GM12801 (cell line): ENCODE results near the gene PPM1A.

Experiments used
- TF ChIP-seq, protein P1 (sequence below): IDR thresholded peaks from one replicate; pipeline ENCODE4 v1.5.1; 2011; ENCODE audit warnings: control low read depth; ENCODE audit not compliant: insufficient read length; ENCODE audit errors: extremely low read depth

Gene PPM1A

GRCh38 chr14:60241091-60241490 is 7.9 kb upstream of the PPM1A start:
- TF ChIP-seq, protein P1, sequence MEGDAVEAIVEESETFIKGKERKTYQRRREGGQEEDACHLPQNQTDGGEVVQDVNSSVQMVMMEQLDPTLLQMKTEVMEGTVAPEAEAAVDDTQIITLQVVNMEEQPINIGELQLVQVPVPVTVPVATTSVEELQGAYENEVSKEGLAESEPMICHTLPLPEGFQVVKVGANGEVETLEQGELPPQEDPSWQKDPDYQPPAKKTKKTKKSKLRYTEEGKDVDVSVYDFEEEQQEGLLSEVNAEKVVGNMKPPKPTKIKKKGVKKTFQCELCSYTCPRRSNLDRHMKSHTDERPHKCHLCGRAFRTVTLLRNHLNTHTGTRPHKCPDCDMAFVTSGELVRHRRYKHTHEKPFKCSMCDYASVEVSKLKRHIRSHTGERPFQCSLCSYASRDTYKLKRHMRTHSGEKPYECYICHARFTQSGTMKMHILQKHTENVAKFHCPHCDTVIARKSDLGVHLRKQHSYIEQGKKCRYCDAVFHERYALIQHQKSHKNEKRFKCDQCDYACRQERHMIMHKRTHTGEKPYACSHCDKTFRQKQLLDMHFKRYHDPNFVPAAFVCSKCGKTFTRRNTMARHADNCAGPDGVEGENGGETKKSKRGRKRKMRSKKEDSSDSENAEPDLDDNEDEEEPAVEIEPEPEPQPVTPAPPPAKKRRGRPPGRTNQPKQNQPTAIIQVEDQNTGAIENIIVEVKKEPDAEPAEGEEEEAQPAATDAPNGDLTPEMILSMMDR, result no peak

- TF ChIP-seq, protein P1, result no peak
These were observed 6.6 kb upstream of the PPM1A start for GRCh38 chr14:60242429-60242828.

DNA sequence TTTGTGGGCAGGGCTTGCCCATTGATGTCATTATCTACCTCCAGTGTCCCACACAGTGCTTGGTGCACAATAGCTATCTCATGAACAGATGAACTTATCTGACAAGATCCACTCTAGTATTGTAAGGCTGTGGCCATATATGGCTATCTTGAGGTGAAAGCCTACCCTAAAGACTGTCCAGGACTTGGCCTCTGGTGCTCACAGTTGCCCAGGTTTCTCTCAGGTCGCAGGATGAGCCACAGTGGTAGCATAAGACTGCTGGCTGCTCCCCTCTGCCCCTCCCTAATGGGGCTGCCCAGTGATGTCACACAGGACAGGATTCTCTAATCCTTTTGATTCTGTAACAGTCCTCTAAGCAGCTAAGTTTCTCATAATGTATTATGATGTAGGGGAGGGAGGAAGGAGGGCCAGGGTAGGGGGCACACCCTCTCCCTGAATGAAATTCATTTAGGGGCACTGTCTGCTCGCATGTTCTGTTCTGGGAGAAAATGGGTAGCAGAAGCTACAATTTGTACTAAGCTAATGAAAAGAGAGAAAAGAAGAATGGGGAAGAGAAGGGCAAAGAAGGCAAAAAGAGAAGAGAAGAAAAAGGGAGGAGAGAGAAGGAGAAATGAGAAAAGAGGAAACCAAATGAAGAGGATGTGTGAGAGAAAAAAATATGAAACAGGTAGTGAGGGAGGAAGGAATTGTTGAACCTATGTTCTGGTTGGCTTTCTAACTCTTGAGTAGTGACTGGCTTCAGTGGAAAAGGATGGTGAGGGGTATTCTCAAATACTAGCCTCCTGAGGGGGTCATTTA is 3.4 kb upstream of the PPM1A start:
- TF ChIP-seq, protein P1, result no peak

DNA sequence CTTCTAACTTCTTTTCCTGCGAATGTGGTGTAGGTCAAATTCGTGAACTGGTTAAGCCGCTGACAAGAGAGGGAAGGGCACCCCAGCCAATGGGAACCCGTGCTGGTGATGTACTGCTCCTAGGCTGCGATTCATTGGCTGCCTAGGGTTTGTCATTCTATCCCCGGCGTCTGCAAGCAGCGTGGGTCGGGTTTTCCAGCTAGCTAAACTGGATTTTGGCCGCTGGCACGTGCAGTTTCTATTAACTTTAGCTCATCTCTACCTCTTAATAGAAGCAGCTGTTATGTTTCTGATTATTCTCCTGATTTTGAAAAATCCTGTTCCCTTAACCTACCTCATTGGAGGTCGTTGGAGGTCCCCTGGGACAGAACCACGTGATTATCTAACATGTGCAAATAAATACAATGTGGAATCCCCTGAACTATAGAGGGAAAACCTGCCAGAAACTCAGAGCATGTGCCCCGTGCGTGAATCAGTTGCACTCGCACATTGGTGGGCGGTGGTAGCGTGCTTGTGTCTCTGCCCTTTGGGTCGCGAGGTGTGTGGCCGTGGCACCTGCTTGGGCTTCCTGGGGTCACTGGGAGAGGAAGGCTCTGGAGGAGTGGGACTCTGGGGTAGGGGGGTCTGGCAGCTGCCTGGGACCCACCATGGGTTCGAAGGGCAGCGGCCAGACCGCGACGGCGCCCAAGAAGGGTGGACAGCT is 876 bp upstream of the PPM1A start:
- TF ChIP-seq, protein P1, result no peak

GRCh38 chr14:60249321-60250256 is 568 bp downstream of the PPM1A start:
- TF ChIP-seq, protein P1, result no peak

DNA sequence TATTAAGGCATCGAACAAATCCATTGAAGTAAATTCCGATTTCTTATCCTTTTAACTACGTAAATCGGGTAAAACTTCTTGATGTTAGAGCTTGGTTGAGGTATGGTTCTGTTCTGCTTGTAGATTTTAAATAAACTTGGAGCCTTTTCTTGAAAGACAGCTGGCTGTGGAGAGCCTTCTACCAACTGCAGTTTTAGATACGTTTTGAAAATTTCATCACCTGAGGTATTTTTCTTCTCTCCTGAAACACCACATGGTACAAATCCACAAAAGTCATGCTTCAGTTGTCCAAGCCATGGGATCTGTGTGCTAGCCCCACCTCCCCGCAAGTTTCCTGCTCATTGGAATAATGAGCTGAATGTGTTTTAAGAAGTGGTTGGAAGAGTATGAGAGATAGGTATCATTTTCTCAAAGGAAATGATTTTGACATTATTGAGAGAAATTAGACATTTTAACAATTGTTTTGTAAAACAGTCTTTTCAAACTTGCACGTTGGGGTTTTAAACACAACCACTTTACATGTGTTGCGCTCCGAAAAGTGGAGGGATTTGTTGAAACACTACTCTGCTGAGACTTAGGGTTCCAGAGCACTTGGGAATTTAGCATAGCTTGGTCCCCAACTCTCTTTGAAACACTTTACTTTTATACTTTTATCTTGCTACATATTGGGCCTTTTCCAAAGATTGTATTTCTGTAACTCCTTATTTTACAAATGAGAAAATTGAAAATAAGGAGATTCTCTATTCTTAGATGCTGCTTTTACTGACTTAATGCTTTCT is 1.4 kb downstream of the PPM1A start:
- TF ChIP-seq, protein P1, result no peak
